Stomach (tissue), 4 donors: ENCODE data around the gene NT5E.

Experiments
- POLR2AphosphoS5 ChIP-seq, 3 donors: sonication (generic); formaldehyde crosslinking; IDR thresholded peaks; one replicate each; pipeline ENCODE4 v1.6.1; 2016; ENCODE audit warnings: antibody characterized with exemption in 3 of 3
- TF ChIP-seq, protein P1 (sequence below), 7 experiments: fragments of 450-650 bp in 4 of 7; fragments of 200-600 bp in 3 of 7; sonication (generic) in 3 of 7; IDR thresholded peaks; one replicate each; pipeline ENCODE4 v1.5.1; 2016 to 2019; ENCODE audit warnings: antibody characterized with exemption in 7 of 7, control low read depth in 2 of 7, mild to moderate bottlenecking in 1 of 7

DNA sequence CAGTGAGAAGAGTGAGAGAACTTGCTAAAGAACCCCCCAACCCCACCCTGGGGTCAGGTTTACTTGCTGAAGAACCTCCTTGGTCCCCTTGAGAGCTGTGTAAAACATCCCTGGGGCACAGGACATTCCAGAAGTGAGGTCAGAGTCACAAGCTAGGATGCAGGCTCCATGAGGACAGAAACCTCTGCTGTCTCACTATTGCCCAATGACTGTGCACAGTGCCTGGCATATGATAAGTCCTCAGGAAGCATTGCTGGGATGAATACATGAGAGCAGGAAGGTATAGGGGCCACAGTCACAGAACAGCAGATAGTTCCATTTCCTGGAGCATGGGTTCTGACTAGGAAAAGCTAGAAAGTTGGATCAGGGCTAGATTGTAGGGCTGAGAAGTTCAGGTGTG, 18.4 kb downstream of the NT5E start:
- TF ChIP-seq, protein P1, sequence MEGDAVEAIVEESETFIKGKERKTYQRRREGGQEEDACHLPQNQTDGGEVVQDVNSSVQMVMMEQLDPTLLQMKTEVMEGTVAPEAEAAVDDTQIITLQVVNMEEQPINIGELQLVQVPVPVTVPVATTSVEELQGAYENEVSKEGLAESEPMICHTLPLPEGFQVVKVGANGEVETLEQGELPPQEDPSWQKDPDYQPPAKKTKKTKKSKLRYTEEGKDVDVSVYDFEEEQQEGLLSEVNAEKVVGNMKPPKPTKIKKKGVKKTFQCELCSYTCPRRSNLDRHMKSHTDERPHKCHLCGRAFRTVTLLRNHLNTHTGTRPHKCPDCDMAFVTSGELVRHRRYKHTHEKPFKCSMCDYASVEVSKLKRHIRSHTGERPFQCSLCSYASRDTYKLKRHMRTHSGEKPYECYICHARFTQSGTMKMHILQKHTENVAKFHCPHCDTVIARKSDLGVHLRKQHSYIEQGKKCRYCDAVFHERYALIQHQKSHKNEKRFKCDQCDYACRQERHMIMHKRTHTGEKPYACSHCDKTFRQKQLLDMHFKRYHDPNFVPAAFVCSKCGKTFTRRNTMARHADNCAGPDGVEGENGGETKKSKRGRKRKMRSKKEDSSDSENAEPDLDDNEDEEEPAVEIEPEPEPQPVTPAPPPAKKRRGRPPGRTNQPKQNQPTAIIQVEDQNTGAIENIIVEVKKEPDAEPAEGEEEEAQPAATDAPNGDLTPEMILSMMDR (IDR thresholded peaks at IDR 0.05) = no peak
- TF ChIP-seq POLR2AphosphoS5 (IDR thresholded peaks at IDR 0.05) = no peak
